Measurements from ENCODE around the gene SOST.
"Not testable (repeated sequence)": the region's sequence is repeated elsewhere in the genome, so short reads cannot be mapped to it uniquely, and the experiment has no call there.

Gene SOST

GRCh38 chr17:43758497-43759174 lies at the start of gene SOST:
Gene SOST, minus strand, starts transcription at chr17:43758791. Its CDS starts 50 bp downstream, at chr17:43758741.
- no peak for DNase-seq

GRCh38 chr17:43808076-43808475 lies 49.5 kb upstream of the SOST start:
- DNase-seq, result no peak

GRCh38 chr17:43805117-43805516 lies 46.5 kb upstream of the SOST start:
- no peak for DNase-seq

- DNase-seq, result no peak
Measured at GRCh38 chr17:43803758-43804157, 45.2 kb upstream of the SOST start.

DNA sequence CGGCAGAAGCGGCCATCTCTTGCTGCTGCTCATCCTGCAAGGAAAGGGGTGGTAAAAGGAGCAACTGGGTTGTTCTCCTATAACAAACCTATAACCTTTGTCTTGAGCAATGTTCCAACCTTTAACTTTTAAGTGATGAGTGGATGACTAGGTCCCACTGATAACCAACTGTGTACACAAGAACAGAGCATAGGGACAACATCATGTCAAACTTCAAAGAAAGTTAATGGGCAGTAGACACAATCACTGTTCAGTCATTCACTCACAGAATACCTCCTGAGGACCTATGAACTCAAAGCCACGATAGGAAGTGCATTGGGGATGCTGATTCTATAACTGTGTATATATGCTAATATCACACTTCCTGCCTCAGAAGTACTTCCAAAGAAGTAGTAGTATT lies 43.3 kb upstream of the SOST start:
- no peak for DNase-seq

- DNase-seq, result no peak
Measured at GRCh38 chr17:43800736-43801135, 42.1 kb upstream of the SOST start.

DNA sequence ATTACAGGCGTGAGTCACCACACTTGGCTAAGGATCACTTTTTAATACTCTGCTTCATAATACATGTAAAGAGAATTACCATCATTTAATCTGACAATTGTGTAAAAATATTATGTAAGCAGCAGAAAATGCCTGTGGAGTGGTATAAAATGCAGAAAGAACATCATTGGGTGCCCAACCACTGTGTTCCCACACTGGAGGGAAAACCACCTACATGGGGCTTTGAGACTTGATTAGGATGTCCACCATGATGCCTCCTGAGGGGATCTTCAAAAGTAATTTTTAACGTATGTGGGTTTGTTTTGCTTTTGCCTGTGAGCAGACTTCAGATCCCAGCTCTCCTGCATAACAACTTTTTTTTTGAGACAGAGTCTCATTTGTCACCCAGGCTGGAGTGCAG lies 40.5 kb upstream of the SOST start:
- no peak for DNase-seq

- DNase-seq, result not testable (repeated sequence)
Measured at GRCh38 chr17:43798024-43798423, 39.4 kb upstream of the SOST start.

DNA sequence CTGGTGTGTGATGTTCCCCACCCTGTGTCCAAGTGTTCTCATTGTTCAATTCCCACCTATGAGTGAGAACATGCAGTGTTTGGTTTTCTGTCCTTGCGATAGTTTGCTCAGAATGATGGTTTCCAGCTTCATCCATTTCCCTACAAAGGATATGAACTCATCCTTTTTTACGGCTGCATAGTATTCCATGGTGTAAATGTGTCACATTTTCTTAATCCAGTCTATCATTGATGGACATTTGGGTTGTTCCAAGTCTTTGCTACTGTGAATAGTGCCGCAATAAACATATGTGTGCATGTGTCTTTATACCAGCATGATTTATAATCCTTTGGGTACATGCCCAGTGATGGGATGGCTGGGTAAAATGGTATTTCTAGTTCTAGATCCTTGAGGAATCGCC lies 34.1 kb upstream of the SOST start:
- not testable (repeated sequence) for DNase-seq

- DNase-seq, result no peak
Measured at GRCh38 chr17:43791589-43791988, 33.0 kb upstream of the SOST start.

DNA sequence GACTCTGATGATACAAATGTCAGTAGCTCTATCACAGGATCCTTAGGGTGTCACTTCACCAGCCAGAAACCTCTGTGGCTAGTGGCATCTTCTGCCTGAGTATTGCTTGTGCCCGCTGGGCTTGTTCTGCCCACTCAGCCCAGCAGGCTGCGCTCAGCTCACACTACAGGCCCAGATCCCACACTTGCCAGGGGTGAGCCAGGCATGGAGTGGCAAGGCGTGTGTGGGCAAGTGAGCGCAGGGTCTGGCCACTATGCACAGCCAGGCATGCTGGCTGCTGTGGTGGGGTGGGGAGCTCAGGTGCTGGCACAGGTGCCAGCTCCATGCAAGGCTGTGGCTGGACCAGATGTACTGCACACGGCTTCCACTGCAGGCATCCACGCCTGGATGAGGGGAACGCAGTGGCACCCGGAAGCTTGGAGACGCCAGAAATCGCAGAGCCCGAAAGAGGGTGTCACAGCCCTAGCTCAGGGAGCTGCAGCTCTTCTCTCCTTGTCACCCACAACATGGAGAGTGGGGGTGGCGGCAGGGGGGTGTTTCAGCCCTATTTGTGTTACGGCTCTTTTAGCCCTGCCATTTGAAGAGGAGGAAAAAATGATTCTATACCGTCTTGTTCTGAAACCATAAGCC lies 31.8 kb upstream of the SOST start:
- DNase-seq, result no peak

- no peak for DNase-seq
Measured at GRCh38 chr17:43789482-43789881, 30.9 kb upstream of the SOST start.

- no peak for DNase-seq
Measured at GRCh38 chr17:43788540-43788939, 29.9 kb upstream of the SOST start.

- DNase-seq, result no peak
Measured at GRCh38 chr17:43787728-43788127, 29.1 kb upstream of the SOST start.

- DNase-seq, result no peak
Measured at GRCh38 chr17:43784628-43785101, 26.1 kb upstream of the SOST start.

GRCh38 chr17:43784068-43784467 lies 25.5 kb upstream of the SOST start:
- DNase-seq, result no peak

GRCh38 chr17:43782913-43783680 lies 24.5 kb upstream of the SOST start:
- DNase-seq, result no peak

GRCh38 chr17:43780135-43780534 lies 21.5 kb upstream of the SOST start, which contains the start of gene CFAP97D1:
Gene CFAP97D1, plus strand, starts transcription at chr17:43780435. Its CDS starts 28 bp downstream, at chr17:43780463.
- no peak for DNase-seq

- no peak for DNase-seq
Measured at GRCh38 chr17:43779145-43780125, 20.8 kb upstream of the SOST start.

GRCh38 chr17:43778337-43779144 lies 19.9 kb upstream of the SOST start, which contains the start of gene DUSP3:
Gene DUSP3, minus strand, starts transcription at chr17:43778977. Its CDS starts 53 bp downstream, at chr17:43778924.
- peak; percentile 56 for DNase-seq

Measured in activated T-cell treated with anti-CD3 and anti-CD28 coated beads for 4 hours (primary cell).